WERI-Rb-1 (cell line): Measurements from ENCODE around the gene INHBB.
"Not testable (repeated sequence)": the region's sequence is repeated elsewhere in the genome, so short reads cannot be mapped to it uniquely, and the experiment has no call there.

Experiments
- DNase-seq: peaks from one replicate; pipeline ENCODE4 v3.0.0-alpha.2; 2020
- H3K27ac ChIP-seq: fragments of 250-450 bp; sonication (Bioruptor Pico); 2 replicates; pipeline ENCODE4 v1.5.1; 2020; ENCODE audit warnings: mild to moderate bottlenecking, moderate library complexity
- H3K27me3 ChIP-seq: fragments of 250-450 bp; sonication (Bioruptor Pico); 2 replicates; pipeline ENCODE4 v1.5.1; 2021; ENCODE audit warnings: mild to moderate bottlenecking, low read depth, moderate library complexity; ENCODE audit not compliant: insufficient read depth, severe bottlenecking
- H3K36me3 ChIP-seq: fragments of 250-450 bp; sonication (Bioruptor Pico); 2 replicates; pipeline ENCODE4 v1.5.1; 2020; ENCODE audit warnings: mild to moderate bottlenecking, moderate library complexity
- H3K4me3 ChIP-seq: 2 replicates; pipeline ENCODE4 v1.5.1; 2011; ENCODE audit warnings: low read depth, mild to moderate bottlenecking, control low read depth, low read length
- H3K9me3 ChIP-seq: fragments of 250-450 bp; sonication (Bioruptor Pico); 2 replicates; pipeline ENCODE4 v1.5.1; 2021; ENCODE audit warnings: mild to moderate bottlenecking, moderate library complexity; ENCODE audit not compliant: severe bottlenecking
- TF ChIP-seq, protein P1 (sequence below): IDR thresholded peaks from 2 replicates; pipeline ENCODE4 v1.5.1; 2011; ENCODE audit warnings: low read depth, mild to moderate bottlenecking, control low read depth, inconsistent platforms, low read length

The INHBB gene

DNA sequence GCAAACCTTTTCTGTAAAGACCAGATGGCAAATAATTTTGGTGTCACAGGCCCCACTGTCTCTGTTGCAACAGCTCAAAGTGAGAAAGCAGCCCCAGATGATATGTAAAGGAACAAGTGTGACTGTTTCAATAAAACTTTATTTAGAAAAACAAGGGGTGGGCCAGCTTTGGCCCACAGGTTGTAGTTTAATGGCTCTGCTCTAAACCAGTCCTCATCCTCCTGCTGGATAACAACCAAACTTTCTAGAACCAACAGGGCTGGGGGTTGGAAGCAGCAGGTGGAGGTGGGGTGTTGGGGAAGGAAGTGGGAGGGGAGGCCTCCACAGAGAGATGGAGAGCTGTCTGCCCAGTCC, 28.8 kb upstream of the INHBB start:
- H3K36me3 ChIP-seq, result no peaks in the 10 kb centered on the region
- H3K4me3 ChIP-seq, result no peak overlapping the region
- H3K9me3 ChIP-seq, result no peaks in the 10 kb centered on the region
- H3K27ac ChIP-seq, result no peak overlapping the region
- no peaks in the 10 kb centered on the region for H3K27me3 ChIP-seq
- TF ChIP-seq, protein P1, sequence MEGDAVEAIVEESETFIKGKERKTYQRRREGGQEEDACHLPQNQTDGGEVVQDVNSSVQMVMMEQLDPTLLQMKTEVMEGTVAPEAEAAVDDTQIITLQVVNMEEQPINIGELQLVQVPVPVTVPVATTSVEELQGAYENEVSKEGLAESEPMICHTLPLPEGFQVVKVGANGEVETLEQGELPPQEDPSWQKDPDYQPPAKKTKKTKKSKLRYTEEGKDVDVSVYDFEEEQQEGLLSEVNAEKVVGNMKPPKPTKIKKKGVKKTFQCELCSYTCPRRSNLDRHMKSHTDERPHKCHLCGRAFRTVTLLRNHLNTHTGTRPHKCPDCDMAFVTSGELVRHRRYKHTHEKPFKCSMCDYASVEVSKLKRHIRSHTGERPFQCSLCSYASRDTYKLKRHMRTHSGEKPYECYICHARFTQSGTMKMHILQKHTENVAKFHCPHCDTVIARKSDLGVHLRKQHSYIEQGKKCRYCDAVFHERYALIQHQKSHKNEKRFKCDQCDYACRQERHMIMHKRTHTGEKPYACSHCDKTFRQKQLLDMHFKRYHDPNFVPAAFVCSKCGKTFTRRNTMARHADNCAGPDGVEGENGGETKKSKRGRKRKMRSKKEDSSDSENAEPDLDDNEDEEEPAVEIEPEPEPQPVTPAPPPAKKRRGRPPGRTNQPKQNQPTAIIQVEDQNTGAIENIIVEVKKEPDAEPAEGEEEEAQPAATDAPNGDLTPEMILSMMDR, result no peak
- no peak for DNase-seq

DNA sequence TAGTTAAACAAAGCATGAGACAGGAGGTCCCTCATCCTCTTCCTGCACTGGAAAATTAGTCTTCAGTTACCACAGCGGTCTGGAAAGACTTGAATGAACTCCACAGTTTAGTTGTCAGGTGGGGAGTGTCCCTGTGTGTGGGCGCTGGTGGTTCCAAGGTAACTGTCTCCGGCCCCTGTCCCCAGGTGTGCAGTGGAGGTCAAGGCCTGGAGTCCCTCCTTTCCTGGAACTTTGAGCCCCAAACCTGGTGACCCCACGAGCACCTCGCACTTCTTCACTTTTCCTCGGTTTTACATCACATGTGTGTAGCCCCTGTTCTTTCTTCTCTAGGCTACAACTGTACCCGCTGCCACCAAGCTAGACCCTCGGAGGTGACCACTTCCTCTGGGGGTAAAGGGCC, 28.0 kb upstream of the INHBB start:
- Histone ChIP-seq H3K36me3 (no peaks in the 10 kb centered on the region), H3K4me3 (no peak overlapping the region), H3K27ac (no peak overlapping the region), H3K27me3 (no peaks in the 10 kb centered on the region), H3K9me3 (no peaks in the 10 kb centered on the region)
- no peak for DNase-seq
- TF ChIP-seq, protein P1, result no peak

DNA sequence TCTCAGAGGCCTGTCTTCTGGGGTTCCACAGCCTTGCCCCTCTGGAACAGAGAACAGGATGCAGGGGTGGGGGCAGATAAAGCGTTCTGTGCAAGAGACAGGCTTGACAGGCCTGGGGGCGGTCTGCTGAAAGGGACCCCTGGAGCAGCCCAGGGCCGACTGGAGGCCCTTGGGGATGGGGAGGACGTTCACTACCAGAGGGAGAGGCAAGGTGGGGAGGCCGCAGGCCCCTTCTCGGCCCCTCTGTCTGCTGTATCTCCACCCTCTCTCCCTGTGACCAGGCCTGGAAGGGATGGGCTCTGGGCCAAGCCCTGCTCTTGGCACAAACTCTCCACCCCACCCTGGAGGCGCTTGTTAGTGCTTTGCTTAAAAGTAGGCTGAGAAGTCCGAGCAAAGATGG, 27.3 kb upstream of the INHBB start:
- H3K4me3 ChIP-seq, result no peak overlapping the region
- DNase-seq, result no peak
- no peak overlapping the region for H3K27ac ChIP-seq
- no peaks in the 10 kb centered on the region for H3K27me3 ChIP-seq
- no peaks in the 10 kb centered on the region for H3K36me3 ChIP-seq
- no peaks in the 10 kb centered on the region for H3K9me3 ChIP-seq
- TF ChIP-seq, protein P1, result no peak

DNA sequence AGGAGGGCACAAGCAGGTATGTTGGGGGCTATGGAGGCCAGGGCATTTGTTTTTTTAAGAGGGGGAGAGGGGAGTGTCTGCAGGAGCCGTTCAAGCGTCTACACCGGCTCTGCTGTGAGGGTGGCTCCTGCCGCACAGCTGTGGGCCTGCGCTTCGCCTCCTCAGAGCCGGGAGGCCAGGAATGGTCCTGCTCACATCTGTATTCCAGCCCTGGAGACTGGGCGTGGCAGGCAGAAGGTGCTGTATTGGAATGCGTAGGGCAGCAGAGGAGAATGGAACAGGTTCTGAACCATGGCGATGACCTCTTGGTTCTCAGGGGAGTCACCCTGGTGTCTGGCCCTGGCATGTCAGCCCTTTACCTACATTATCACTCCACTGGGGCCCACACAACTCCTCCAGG, 26.8 kb upstream of the INHBB start:
- Histone ChIP-seq H3K4me3 (no peak overlapping the region), H3K36me3 (no peaks in the 10 kb centered on the region), H3K27me3 (no peaks in the 10 kb centered on the region), H3K27ac (no peak overlapping the region), H3K9me3 (no peaks in the 10 kb centered on the region)
- DNase-seq, result no peak
- TF ChIP-seq, protein P1, result no peak

DNA sequence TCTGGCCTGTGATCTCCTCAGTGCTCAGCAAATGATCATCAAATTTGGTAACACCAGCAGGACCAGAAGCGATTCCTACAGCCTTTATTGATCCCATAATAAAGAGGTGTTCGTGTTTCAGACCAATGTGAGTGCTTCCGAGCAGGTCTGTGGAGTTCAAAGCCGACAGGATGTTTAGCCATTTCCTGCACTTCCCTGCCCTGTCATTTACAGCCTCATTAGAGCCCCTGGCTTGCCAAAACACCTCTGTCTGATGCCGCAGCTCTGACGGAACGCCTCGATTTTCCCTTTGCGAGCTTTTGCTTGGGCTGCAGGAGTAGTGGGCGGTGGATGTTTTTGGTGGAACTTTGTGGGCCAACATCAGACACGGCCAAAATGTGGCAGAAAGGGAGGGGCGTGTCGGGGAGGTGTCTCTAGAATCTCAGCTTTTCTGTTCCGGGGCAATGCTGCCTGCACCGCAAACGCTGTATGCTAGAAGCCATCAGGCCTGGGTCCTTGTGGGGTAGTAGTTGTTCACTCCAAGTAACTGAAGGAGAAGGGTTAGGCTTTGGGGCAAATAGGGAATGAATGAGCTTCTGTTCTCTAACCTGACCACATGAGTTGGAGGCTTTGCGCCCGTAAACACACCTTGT, 26.1 kb upstream of the INHBB start:
- Histone ChIP-seq H3K9me3 (no peaks in the 10 kb centered on the region), H3K27ac (no peak overlapping the region), H3K27me3 (no peaks in the 10 kb centered on the region), H3K36me3 (no peaks in the 10 kb centered on the region), H3K4me3 (no peak overlapping the region)
- TF ChIP-seq, protein P1, result no peak
- no peak for DNase-seq

DNA sequence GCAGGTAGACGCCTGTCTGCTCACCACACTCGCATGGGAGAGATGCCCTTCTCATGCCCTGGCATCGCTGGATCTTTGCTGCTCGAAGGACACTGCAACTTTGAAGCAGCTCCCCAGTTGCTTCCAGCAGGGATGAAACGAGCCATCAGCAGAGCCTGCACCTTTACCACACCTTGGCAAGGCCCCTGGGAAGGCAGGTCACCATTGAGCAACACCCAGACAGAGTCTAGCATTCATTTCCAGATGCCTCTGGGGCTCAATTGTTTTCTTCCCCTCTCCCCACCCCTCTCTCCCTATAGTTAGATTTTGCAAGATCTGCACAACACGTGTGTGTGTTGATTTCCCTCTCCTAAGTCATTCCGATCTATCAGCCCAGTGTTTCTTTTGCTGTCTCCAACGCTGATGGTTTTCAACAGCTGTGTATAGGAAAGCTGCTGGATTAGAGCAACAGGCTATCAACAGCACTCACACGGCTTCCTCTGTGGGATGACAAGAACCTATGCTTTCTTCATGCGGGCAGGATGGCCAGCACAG, 25.6 kb upstream of the INHBB start:
- no peak overlapping the region for H3K27ac ChIP-seq
- no peaks in the 10 kb centered on the region for H3K27me3 ChIP-seq
- no peak overlapping the region for H3K4me3 ChIP-seq
- DNase-seq, result no peak
- TF ChIP-seq, protein P1, result no peak
- no peaks in the 10 kb centered on the region for H3K9me3 ChIP-seq
- no peaks in the 10 kb centered on the region for H3K36me3 ChIP-seq

DNA sequence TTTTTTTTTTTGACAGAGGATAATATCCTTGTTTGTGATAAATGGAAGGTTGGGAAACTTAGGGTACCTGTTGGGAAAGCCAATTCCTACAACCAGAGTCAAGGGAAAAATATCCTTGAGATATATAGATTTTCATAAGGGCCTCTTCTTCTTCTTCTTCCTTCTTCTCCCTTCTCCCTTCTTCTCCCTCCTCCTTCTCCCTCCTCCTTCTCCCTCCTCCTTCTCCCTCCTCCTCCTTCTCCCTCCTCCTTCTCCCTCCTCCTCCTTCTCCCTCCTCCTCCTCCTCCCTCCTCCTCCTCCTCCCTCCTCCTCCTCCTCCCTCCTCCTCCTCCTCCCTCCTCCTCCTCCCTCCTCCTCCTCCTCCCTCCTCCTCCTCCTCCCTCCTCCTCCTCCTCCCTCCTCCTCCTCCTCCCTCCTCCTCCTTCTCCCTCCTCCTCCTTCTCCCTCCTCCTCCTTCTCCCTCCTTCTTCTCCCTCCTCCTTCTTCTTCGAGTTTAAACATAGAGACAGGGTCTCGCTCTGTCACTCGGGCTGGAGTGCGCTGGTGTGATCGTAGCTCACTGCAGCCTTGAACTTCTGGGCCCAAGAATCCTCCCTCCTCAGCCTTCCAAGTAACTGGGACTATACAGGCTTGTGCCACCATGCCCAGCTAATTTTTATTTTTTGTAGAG, 24.9 kb upstream of the INHBB start:
- not testable (repeated sequence) for H3K4me3 ChIP-seq, DNase-seq, H3K9me3 ChIP-seq, H3K27ac ChIP-seq, H3K36me3 ChIP-seq, H3K27me3 ChIP-seq
